GM23338 (cell line): ENCODE measurements around the gene BBOF1. TPM values are rescaled to one million over a fixed set of nuclear protein-coding genes. Genes with fewer than 3 reads are reported as not detected.

Experiments
- ATAC-seq: fragments of 200-7000 bp; cut with Tn5 transposase; 3 replicates; pipeline ENCODE4 v1.9.1; 2020
- DNase-seq: peaks from one replicate; pipeline ENCODE4 v3.0.0-alpha.2; 2015; ENCODE audit warnings: low spot score
- H2AFZ ChIP-seq: fragments of 200-600 bp; sonication (generic); 2 replicates; pipeline ENCODE4 v1.8.0; 2016; ENCODE audit warnings: antibody characterized with exemption, mild to moderate bottlenecking, moderate library complexity
- H3F3A ChIP-seq: fragments of 200-600 bp; sonication (generic); replicated peaks from 2 replicates; pipeline ENCODE4 v1.8.0; 2017; ENCODE audit warnings: antibody characterized with exemption, mixed run types, low read depth
- H3K27ac ChIP-seq: fragments of 200-600 bp; sonication (generic); 2 replicates; pipeline ENCODE4 v1.6.1; 2016; ENCODE audit warnings: low read depth
- H3K27me3 ChIP-seq: fragments of 200-600 bp; sonication (generic); 2 replicates; pipeline ENCODE4 v1.8.0; 2016; ENCODE audit warnings: mild to moderate bottlenecking, mixed run types, moderate library complexity; ENCODE audit not compliant: insufficient read depth
- H3K36me3 ChIP-seq: fragments of 200-600 bp; sonication (generic); 2 replicates; pipeline ENCODE4 v1.8.0; 2016; ENCODE audit warnings: mild to moderate bottlenecking; ENCODE audit not compliant: insufficient read depth
- H3K4me1 ChIP-seq: fragments of 200-600 bp; sonication (generic); 2 replicates; pipeline ENCODE4 v1.8.0; 2016; ENCODE audit warnings: mild to moderate bottlenecking, moderate library complexity; ENCODE audit not compliant: insufficient read depth
- H3K4me2 ChIP-seq: fragments of 200-600 bp; sonication (generic); 2 replicates; pipeline ENCODE4 v1.7.1; 2017; ENCODE audit warnings: mixed run types
- H3K4me3 ChIP-seq: fragments of 200-600 bp; sonication (generic); 2 replicates; pipeline ENCODE4 v1.6.1; 2016; ENCODE audit warnings: mixed run types
- H3K79me2 ChIP-seq: fragments of 200-600 bp; sonication (generic); replicated peaks from 2 replicates; pipeline ENCODE4 v1.8.0; 2017; ENCODE audit warnings: mild to moderate bottlenecking; ENCODE audit not compliant: insufficient read depth
- H3K9me2 ChIP-seq: fragments of 200-600 bp; sonication (generic); 2 replicates; pipeline ENCODE4 v1.8.0; 2017; ENCODE audit not compliant: insufficient read depth
- H4K20me1 ChIP-seq: fragments of 200-600 bp; sonication (generic); replicated peaks from 2 replicates; pipeline ENCODE4 v1.8.0; 2017; ENCODE audit warnings: mild to moderate bottlenecking; ENCODE audit not compliant: insufficient read depth
- H3K27ac Mint-ChIP-seq: 2 replicates; pipeline ENCODE4 v1.8.0; 2020; ENCODE audit warnings: inconsistent platforms, mild to moderate bottlenecking, moderate library complexity, mixed read lengths
- H3K27me3 Mint-ChIP-seq: 3 replicates; pipeline ENCODE4 v1.8.0; 2022; ENCODE audit warnings: low read depth, mild to moderate bottlenecking, moderate library complexity, mixed read lengths, inconsistent platforms; ENCODE audit not compliant: insufficient read depth, poor library complexity
- H3K36me3 Mint-ChIP-seq: 3 replicates; pipeline ENCODE4 v1.8.0; 2021; ENCODE audit warnings: low read depth, mild to moderate bottlenecking, inconsistent platforms, moderate library complexity, mixed read lengths
- H3K4me1 Mint-ChIP-seq: 3 replicates; pipeline ENCODE4 v1.8.0; 2020; ENCODE audit warnings: mild to moderate bottlenecking, inconsistent platforms, mixed read lengths
- H3K4me3 Mint-ChIP-seq: 3 replicates; pipeline ENCODE4 v1.8.0; 2021; ENCODE audit warnings: moderate library complexity, mild to moderate bottlenecking, inconsistent platforms, mixed read lengths
- H3K9me3 Mint-ChIP-seq: 3 replicates; pipeline ENCODE4 v1.8.0; 2020; ENCODE audit warnings: moderate library complexity, mild to moderate bottlenecking, inconsistent platforms, mixed read lengths
- CREB1 ChIP-seq: fragments of 250-450 bp; sonication (Bioruptor Pico); IDR thresholded peaks from 2 replicates; pipeline ENCODE4 v1.5.0; 2020; ENCODE audit warnings: low read depth, mild to moderate bottlenecking, moderate library complexity
- EZH2 ChIP-seq: fragments of 200-600 bp; sonication (generic); IDR thresholded peaks from one replicate; pipeline ENCODE4 v1.8.0; 2017; ENCODE audit warnings: antibody characterized with exemption, mild to moderate bottlenecking, low read depth; ENCODE audit not compliant: unreplicated experiment
- EZH2phosphoT487 ChIP-seq: fragments of 200-600 bp; sonication (generic); IDR thresholded peaks from one replicate; pipeline ENCODE4 v1.8.1; 2018; ENCODE audit warnings: antibody characterized with exemption; ENCODE audit not compliant: unreplicated experiment
- JUNB ChIP-seq: IDR thresholded peaks from one replicate; pipeline ENCODE4 v1.6.1; 2016; ENCODE audit warnings: antibody characterized with exemption; ENCODE audit not compliant: unreplicated experiment
- REST ChIP-seq: IDR thresholded peaks from one replicate; pipeline ENCODE4 v1.6.1; 2018; ENCODE audit warnings: antibody characterized with exemption; ENCODE audit not compliant: unreplicated experiment
- STAT1 ChIP-seq: IDR thresholded peaks from one replicate; pipeline ENCODE4 v1.6.1; 2016; ENCODE audit warnings: antibody characterized with exemption; ENCODE audit not compliant: unreplicated experiment
- ZNF114 ChIP-seq: fragments of 250-450 bp; sonication (Bioruptor Pico); IDR thresholded peaks from 2 replicates; pipeline ENCODE4 v1.5.0; 2020; ENCODE audit warnings: mild to moderate bottlenecking, moderate library complexity
- ZNF331 ChIP-seq: fragments of 250-450 bp; sonication (Bioruptor Pico); IDR thresholded peaks from 2 replicates; pipeline ENCODE4 v1.5.0; 2020; ENCODE audit warnings: low read depth, mild to moderate bottlenecking, moderate library complexity
- ZNF462 ChIP-seq: fragments of 250-450 bp; sonication (Bioruptor Pico); IDR thresholded peaks from 2 replicates; pipeline ENCODE4 v1.5.0; 2020; ENCODE audit warnings: mild to moderate bottlenecking, moderate library complexity
- polyA plus RNA-seq: library from polyadenylated mRNA; unstranded; fragments of >200 nt; fragmentation: Nextera tagmentation; extraction: Ambion mirVana; gene quantifications from 2 replicates; pipeline ENCODE4 v1.2.1, GENCODE V29; 2016
- total RNA-seq: library from RNA; depleted of rRNA; stranded (reverse); fragments of >200 nt; shearing (Covaris generic); gene quantifications from 2 replicates; pipeline ENCODE4 v1.2.3, GENCODE V29; 2014
- TF ChIP-seq, protein P1 (sequence below), 2 experiments: fragments of 200-600 bp in 1 of 2; sonication (generic) in 1 of 2; conservative IDR thresholded peaks; 2 replicates each; pipeline versions ENCODE4 v1.5.1 to v1.6.1; 2016 to 2017; ENCODE audit warnings: antibody characterized with exemption in 2 of 2, low read depth in 2 of 2, mild to moderate bottlenecking in 2 of 2, moderate library complexity in 1 of 2

Gene BBOF1
- total and polyA plus RNA-seq, 2 experiments from 2014 or later: 0.24 to 0.53 TPM

GRCh38 chr14:74081491-74081890 is 62.3 kb downstream of the BBOF1 start (continued):
- no peak for TF ChIP-seq ZNF462 (CRISPR knock-in tag)
- no peak for TF ChIP-seq JUNB
- TF ChIP-seq CREB1 (CRISPR knock-in tag): no peak
- no peak for TF ChIP-seq ZNF114 (CRISPR knock-in tag)
- TF ChIP-seq ZNF331: no peak
- TF ChIP-seq EZH2phosphoT487: no peak
- TF ChIP-seq STAT1: no peak

- no peaks in the 10 kb centered on the region for H4K20me1 ChIP-seq
- peaks cover 39% of the 10 kb centered on the region for H3K79me2 ChIP-seq
- H3K9me3 Mint-ChIP-seq: no peaks in the 10 kb centered on the region
- H3K27me3 Mint-ChIP-seq: no peaks in the 10 kb centered on the region
- no peak for TF ChIP-seq REST
- TF ChIP-seq, protein P1, sequence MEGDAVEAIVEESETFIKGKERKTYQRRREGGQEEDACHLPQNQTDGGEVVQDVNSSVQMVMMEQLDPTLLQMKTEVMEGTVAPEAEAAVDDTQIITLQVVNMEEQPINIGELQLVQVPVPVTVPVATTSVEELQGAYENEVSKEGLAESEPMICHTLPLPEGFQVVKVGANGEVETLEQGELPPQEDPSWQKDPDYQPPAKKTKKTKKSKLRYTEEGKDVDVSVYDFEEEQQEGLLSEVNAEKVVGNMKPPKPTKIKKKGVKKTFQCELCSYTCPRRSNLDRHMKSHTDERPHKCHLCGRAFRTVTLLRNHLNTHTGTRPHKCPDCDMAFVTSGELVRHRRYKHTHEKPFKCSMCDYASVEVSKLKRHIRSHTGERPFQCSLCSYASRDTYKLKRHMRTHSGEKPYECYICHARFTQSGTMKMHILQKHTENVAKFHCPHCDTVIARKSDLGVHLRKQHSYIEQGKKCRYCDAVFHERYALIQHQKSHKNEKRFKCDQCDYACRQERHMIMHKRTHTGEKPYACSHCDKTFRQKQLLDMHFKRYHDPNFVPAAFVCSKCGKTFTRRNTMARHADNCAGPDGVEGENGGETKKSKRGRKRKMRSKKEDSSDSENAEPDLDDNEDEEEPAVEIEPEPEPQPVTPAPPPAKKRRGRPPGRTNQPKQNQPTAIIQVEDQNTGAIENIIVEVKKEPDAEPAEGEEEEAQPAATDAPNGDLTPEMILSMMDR (conservative IDR thresholded peaks at IDR 0.05; ENCODE audit: low read depth in 2 of 2): no peak
- TF ChIP-seq CREB1 (CRISPR knock-in tag): no peak
- TF ChIP-seq EZH2: no peak
- no peak for TF ChIP-seq ZNF114 (CRISPR knock-in tag)
- TF ChIP-seq EZH2phosphoT487: no peak
- ATAC-seq (no peak), DNase-seq (no peak)
- peak overlapping the region; percentile 97 for H3K4me3 Mint-ChIP-seq
- no peaks in the 10 kb centered on the region for H3K36me3 Mint-ChIP-seq
- H3K4me3 ChIP-seq: peak overlapping the region; percentile 96
- H3K9me2 ChIP-seq: no peaks in the 10 kb centered on the region
- peak overlapping the region; percentile 100 for H3K27ac Mint-ChIP-seq
- H3K4me1 Mint-ChIP-seq: peaks cover 11% of the 10 kb centered on the region
- H2AFZ ChIP-seq: 0 out of 2 replicates have a peak overlapping the region, but pooled peaks have one; percentile 69
- peak overlapping the region; percentile 96 for H3K27ac ChIP-seq
- no peaks in the 10 kb centered on the region for H3F3A ChIP-seq
- no peaks in the 10 kb centered on the region for H3K27me3 ChIP-seq
- peak overlapping the region; percentile 96 for H3K4me2 ChIP-seq
- H3K4me1 ChIP-seq: peaks cover 7% of the 10 kb centered on the region
- no peaks in the 10 kb centered on the region for H3K36me3 ChIP-seq
These were observed 64.0 kb downstream of the BBOF1 start for GRCh38 chr14:74083161-74083560.
